H1 (cell line): ENCODE data around the gene TOB2. TPM values are rescaled to one million over a fixed set of nuclear protein-coding genes. Genes with fewer than 3 reads are reported as not detected.

Experiments used
- CTCF ChIA-PET: fragments of 300-600 bp; sonication (Branson Sonifier 250); formaldehyde crosslinking; loops from one replicate; lab custom pipeline; 2021; ENCODE audit not compliant: partially characterized antibody; lab: Charles Lee
- POLR2A ChIA-PET: fragments of 300-600 bp; sonication (Branson Sonifier 250); formaldehyde crosslinking; loops from one replicate; lab custom pipeline; 2021; ENCODE audit warnings: inconsistent platforms; ENCODE audit not compliant: partially characterized antibody; lab: Charles Lee
- DNase-seq, 2 experiments: peaks; one replicate each; pipeline versions ENCODE4 v3.0.0 to v3.0.0-alpha.2; 2010 to 2022; ENCODE audit warnings: low spot score in 2 of 2, low read depth in 1 of 2, mixed read lengths in 1 of 2
- FAIRE-seq: peaks from 2 replicates; lab custom pipeline; 2011; peaks lifted over from hg19 to GRCh38; lab: Jason Lieb, UNC
- H2AFZ ChIP-seq: 2 replicates; pipeline ENCODE4 v1.8.1; 2012; ENCODE audit warnings: low read length, inconsistent platforms
- H2AK5ac ChIP-seq: 2 replicates; pipeline ENCODE4 v1.6.1; 2013; ENCODE audit warnings: low read depth, low read length
- H2BK120ac ChIP-seq: replicated peaks from 2 replicates; pipeline ENCODE3; 2013; ENCODE audit warnings: low read depth, low read length, inconsistent platforms
- H2BK12ac ChIP-seq: 2 replicates; pipeline ENCODE4 v1.6.1; 2013; ENCODE audit warnings: low read depth, low read length
- H2BK15ac ChIP-seq: 2 replicates; pipeline ENCODE4 v1.6.1; 2013; ENCODE audit warnings: low read length
- H2BK20ac ChIP-seq: 2 replicates; pipeline ENCODE4 v1.6.1; 2013; ENCODE audit warnings: low read length
- H2BK5ac ChIP-seq: 2 replicates; pipeline ENCODE4 v1.6.1; 2013; ENCODE audit warnings: low read depth, low read length
- H3K14ac ChIP-seq: 2 replicates; pipeline ENCODE4 v1.6.1; 2013; ENCODE audit warnings: inconsistent platforms; ENCODE audit not compliant: insufficient read length
- H3K18ac ChIP-seq: 2 replicates; pipeline ENCODE4 v1.6.1; 2013; ENCODE audit warnings: low read length; ENCODE audit errors: extremely low read depth
- H3K23ac ChIP-seq: 2 replicates; pipeline ENCODE4 v1.6.1; 2013; ENCODE audit warnings: inconsistent platforms; ENCODE audit not compliant: insufficient read length
- H3K23me2 ChIP-seq: 2 replicates; pipeline ENCODE4 v1.6.1; 2013; ENCODE audit warnings: low read depth, low read length
- H3K27ac ChIP-seq: 2 replicates; pipeline ENCODE4 v1.6.1; 2011; ENCODE audit warnings: low read depth, low read length, inconsistent platforms
- H3K27me3 ChIP-seq, 4 experiments: replicated peaks in 1 of 4; 1 replicate in 1 of 4; 2 replicates in 3 of 4; pipeline versions ENCODE4 v1.6.1 to v1.8.1; 2011 to 2013; ENCODE audit warnings: low read length in 3 of 4, mild to moderate bottlenecking in 3 of 4, inconsistent platforms in 2 of 4, mixed read lengths in 2 of 4, moderate library complexity in 1 of 4; ENCODE audit not compliant: control insufficient read depth in 3 of 4, insufficient read depth in 3 of 4; ENCODE audit errors: extremely low read depth in 1 of 4
- H3K36me3 ChIP-seq, 4 experiments: 2 replicates each; pipeline versions ENCODE4 v1.6.1 to v1.8.1; 2011 to 2013; ENCODE audit warnings: mild to moderate bottlenecking in 4 of 4, low read length in 3 of 4, moderate library complexity in 2 of 4, control low read depth in 1 of 4, inconsistent platforms in 1 of 4; ENCODE audit not compliant: insufficient read depth in 4 of 4, control insufficient read depth in 2 of 4
- H3K4ac ChIP-seq: replicated peaks from 2 replicates; pipeline ENCODE3; 2013; ENCODE audit warnings: low read length, low read depth, mixed read lengths, inconsistent platforms; ENCODE audit not compliant: insufficient read length
- H3K4me1 ChIP-seq, 4 experiments: replicated peaks in 1 of 4; 1 replicate in 1 of 4; 2 replicates in 3 of 4; pipeline versions ENCODE4 v1.6.1 to v1.8.1; 2011 to 2013; ENCODE audit warnings: low read length in 3 of 4, inconsistent platforms in 2 of 4, mixed read lengths in 1 of 4; ENCODE audit not compliant: insufficient read depth in 4 of 4, control insufficient read depth in 3 of 4
- H3K4me2 ChIP-seq, 2 experiments: 2 replicates each; pipeline versions ENCODE4 v1.6.1 to v1.8.1; 2011 to 2013; ENCODE audit warnings: low read depth in 2 of 2, low read length in 2 of 2, control low read depth in 1 of 2, inconsistent platforms in 1 of 2, mild to moderate bottlenecking in 1 of 2; ENCODE audit not compliant: insufficient read depth in 1 of 2
- H3K4me3 ChIP-seq, 4 experiments: fragments of 200-600, 300-600 bp in 1 of 4; sonication (generic), shearing (Covaris generic), sonication (Bioruptor Twin) in 1 of 4; 2 replicates each; pipeline versions ENCODE4 v1.5.1 to v1.8.1; 2011 to 2016; ENCODE audit warnings: low read length in 4 of 4, low read depth in 3 of 4, control low read depth in 2 of 4, inconsistent platforms in 2 of 4, mild to moderate bottlenecking in 2 of 4, mixed read lengths in 1 of 4, moderate library complexity in 1 of 4; ENCODE audit not compliant: insufficient read depth in 2 of 4; ENCODE audit errors: extremely low read depth in 1 of 4
- H3K56ac ChIP-seq: replicated peaks from 2 replicates; pipeline ENCODE3; 2013; ENCODE audit warnings: low read depth, mild to moderate bottlenecking, mixed read lengths, low read length, inconsistent platforms; ENCODE audit not compliant: insufficient read length
- H3K79me1 ChIP-seq: 2 replicates; pipeline ENCODE4 v1.6.1; 2013; ENCODE audit warnings: low read depth, low read length, control low read depth
- H3K79me2 ChIP-seq, 2 experiments: 2 replicates each; pipeline versions ENCODE4 v1.6.1 to v1.8.1; 2012 to 2013; ENCODE audit warnings: low read length in 2 of 2, mild to moderate bottlenecking in 2 of 2, inconsistent platforms in 1 of 2; ENCODE audit not compliant: insufficient read depth in 2 of 2, control insufficient read depth in 1 of 2
- H3K9ac ChIP-seq, 4 experiments: replicated peaks in 1 of 4; 1 replicate in 1 of 4; 2 replicates in 3 of 4; pipeline versions ENCODE4 v1.6.1 to v1.8.1; 2011 to 2013; ENCODE audit warnings: low read depth in 3 of 4, low read length in 3 of 4, control low read depth in 2 of 4, mild to moderate bottlenecking in 2 of 4, moderate library complexity in 2 of 4, inconsistent platforms in 1 of 4; ENCODE audit errors: extremely low read depth in 1 of 4
- H3K9me3 ChIP-seq, 2 experiments: 2 replicates each; pipeline versions ENCODE4 v1.6.1 to v1.8.1; 2012 to 2013; ENCODE audit warnings: mild to moderate bottlenecking in 2 of 2, moderate library complexity in 2 of 2, control low read depth in 1 of 2, inconsistent platforms in 1 of 2, low read depth in 1 of 2, low read length in 1 of 2, mixed read lengths in 1 of 2; ENCODE audit not compliant: insufficient read depth in 2 of 2
- H4K20me1 ChIP-seq, 2 experiments: replicated peaks in 1 of 2; 2 replicates each; pipeline versions ENCODE3 to v1.8.1; 2011 to 2013; ENCODE audit warnings: inconsistent platforms in 2 of 2, low read length in 2 of 2, mild to moderate bottlenecking in 1 of 2; ENCODE audit not compliant: insufficient read depth in 2 of 2, control insufficient read depth in 1 of 2
- H4K5ac ChIP-seq: 2 replicates; pipeline ENCODE4 v1.6.1; 2013; ENCODE audit warnings: low read length, low read depth, mixed read lengths, inconsistent platforms; ENCODE audit not compliant: insufficient read length
- H4K8ac ChIP-seq: 2 replicates; pipeline ENCODE4 v1.8.0; 2013; ENCODE audit warnings: mild to moderate bottlenecking, moderate library complexity, low read length, inconsistent platforms; ENCODE audit not compliant: insufficient read depth; ENCODE audit errors: extremely low read depth
- H4K91ac ChIP-seq: replicated peaks from 2 replicates; pipeline ENCODE3; 2013; ENCODE audit warnings: low read length, mixed read lengths, inconsistent platforms; ENCODE audit not compliant: insufficient read length
- CREB1 ChIP-seq: IDR thresholded peaks from 2 replicates; pipeline ENCODE4 v1.6.1; 2012; ENCODE audit warnings: inconsistent platforms
- KDM1A ChIP-seq: fragments of 200-600, 300-600 bp; sonication (generic); IDR thresholded peaks from 2 replicates; pipeline ENCODE4 v1.7.1; 2016; ENCODE audit warnings: mild to moderate bottlenecking, low read length, borderline replicate concordance
- SIRT6 ChIP-seq: IDR thresholded peaks from one replicate; pipeline ENCODE4 v1.7.1; 2012; ENCODE audit warnings: low read length, inconsistent platforms
- YY1 ChIP-seq: IDR thresholded peaks from 2 replicates; pipeline ENCODE4 v1.6.1; 2011; ENCODE audit warnings: low read depth, mild to moderate bottlenecking, low read length
- WGBS, 2 experiments: shearing (Covaris generic) in 1 of 2; methylation state at CpG; one replicate each; pipeline versions ENCODE4 v1.1.6 to v1.1.7; 2013 to 2015; ENCODE audit warnings: low lambda C conversion rate in 2 of 2, mixed read lengths in 2 of 2, inconsistent platforms in 1 of 2, low coverage in 1 of 2, missing lambda C conversion rate in 1 of 2; ENCODE audit not compliant: insufficient replicate concordance in 2 of 2, insufficient coverage in 1 of 2, insufficient read length in 1 of 2; ENCODE audit errors: extremely low coverage in 1 of 2, missing lambda C conversion rate in 1 of 2; 5-methylcytosine and 5-hydroxymethylcytosine counted together
- polyA plus RNA-seq, 7 experiments: library from polyadenylated mRNA; depleted of rRNA in 3 of 7; stranded (reverse) in 5 of 7; unstranded in 2 of 7; fragments of >200 nt in 5 of 7; fragments of 200-250 nt in 2 of 7; gene quantifications; 1 replicate in 5 of 7; 2 replicates in 1 of 7; 4 replicates in 1 of 7; pipeline versions ENCODE4 v1.2.1 to v1.2.3, GENCODE V29; 2011 to 2013; ENCODE audit warnings: missing spikeins in 2 of 7, mixed read lengths in 2 of 7
- total RNA-seq: library from RNA; stranded (reverse); fragmentation: NEBNext Ultra II Directional; extraction: Animal tissue kit (Norgen Biotek cat#: 25700); gene quantifications from 2 replicates; pipeline ENCODE4 v1.2.1, GENCODE V29; 2021

Gene TOB2
- total and polyA plus RNA-seq, 2 of the 8 experiments (the other 6 are each of a cell fraction or from before 2014, with no cell fraction given) = 27.0 to 54.1 TPM

- H3K79me2 ChIP-seq = peaks cover 3 to 75% of the 10 kb centered on the region in 2 experiments; a peak in 3 of 4 replicates
- peak overlapping the region; percentile 39 for H4K5ac ChIP-seq
- peaks cover 4 to 24% of the 10 kb centered on the region in 2 experiments for H4K20me1 ChIP-seq
- peak overlapping the region; percentile 85 for H2BK5ac ChIP-seq
- no peaks in the 10 kb centered on the region for H3K27me3 ChIP-seq
- H3K4me3 ChIP-seq = peak overlapping the region in 1 of 4 experiments; percentile 15; a peak in 2 of 8 replicates
- peak overlapping the region; percentile 54; the same call in 1 of the 2 replicates for H3K27ac ChIP-seq
- peak overlapping the region; percentile 10; the same call in 1 of the 2 replicates for H2BK12ac ChIP-seq
- TF ChIP-seq SIRT6 (no peak), YY1 (no peak), KDM1A (0 out of 2 replicates have a peak, but pooled peaks have one; percentile 10), CREB1 (no peak)
- H3K23me2 ChIP-seq = no peaks in the 10 kb centered on the region
- ChIA-PET CTCF (interaction anchor here (0.6 to 7.8 kb wide), 9 partner anchors 9 to 86 kb away, joined by 3 to 79 read pairs (median 10); partner anchors contain the start of genes ACO2 and PHF5A), POLR2A (interaction anchor here (0.6 to 30.6 kb wide), 10 partner anchors 9 to 101 kb away, joined by 3 to 887 read pairs (median 5); partner anchors contain the start of genes ACO2, PHF5A, TEF and TOB2)
- H4K8ac ChIP-seq = no peak overlapping the region
- no peak overlapping the region for H2AFZ ChIP-seq
- peaks cover 28% of the 10 kb centered on the region for H3K79me1 ChIP-seq
- H3K14ac ChIP-seq = no peak overlapping the region
- DNase-seq = no peak
- H3K36me3 ChIP-seq = no peaks in the 10 kb centered on the region; a peak in 1 of 8 replicates
- H4K91ac ChIP-seq = peak overlapping the region; percentile 78
- H3K18ac ChIP-seq = peak overlapping the region; percentile 26; the same call in 1 of the 2 replicates
- no peaks in the 10 kb centered on the region for H3K9me3 ChIP-seq
- H3K23ac ChIP-seq = no peak overlapping the region
- 0 out of 2 replicates have a peak overlapping the region, but pooled peaks have one; percentile 44 for H2AK5ac ChIP-seq
- H3K4me1 ChIP-seq = peaks cover 24 to 42% (median 26%) of the 10 kb centered on the region in 4 experiments
- peak overlapping the region; percentile 71 for H2BK120ac ChIP-seq
- no peak for FAIRE-seq
- 0 out of 7 replicates have a peak overlapping the region, but pooled peaks of 2 of the 4 experiments have one; percentile 4 to 26 for H3K9ac ChIP-seq
- H2BK15ac ChIP-seq = 0 out of 2 replicates have a peak overlapping the region, but pooled peaks have one; percentile 40
- WGBS, 2 experiments = 75% methylated on average over 2 of the region's 2 CpGs; no CpG with 5 or more reads in 1 of the 2 experiments
- peak overlapping the region; percentile 49 for H3K4ac ChIP-seq
- peak overlapping the region; percentile 43; the same call in 1 of the 2 replicates for H2BK20ac ChIP-seq
- no peak overlapping the region for H3K56ac ChIP-seq
- peak overlapping the region; percentile 57 to 67 for H3K4me2 ChIP-seq
These were observed 35.8 kb upstream of the TOB2 start for GRCh38 chr22:41482319-41482935.
